Peyer's patch (tissue), 4 donors: ENCODE results near the gene HOXB5. TPM values are rescaled to one million over a fixed set of nuclear protein-coding genes. Genes with fewer than 3 reads are reported as not detected.

Experiments used
- DNase-seq, 3 donors: peaks; one replicate each; pipeline ENCODE4 v3.0.0-alpha.2; 2017 to 2019
- H3K27ac ChIP-seq, 4 donors: fragments of 200-600 bp; sonication (generic); one replicate each; pipeline ENCODE4 v1.5.1; 2016 to 2019
- H3K27me3 ChIP-seq, 2 donors: fragments of 200-600 bp; sonication (generic); one replicate each; pipeline ENCODE4 v1.5.1; 2019
- H3K36me3 ChIP-seq, 3 donors: fragments of 200-600 bp; sonication (generic); one replicate each; pipeline ENCODE4 v1.5.1; 2016 to 2019
- H3K4me1 ChIP-seq, 4 donors: fragments of 200-600 bp; sonication (generic); one replicate each; pipeline ENCODE4 v1.5.1; 2016 to 2019
- H3K4me3 ChIP-seq, 4 donors: fragments of 200-600 bp; sonication (generic); 1 replicate in 3 of 4; 2 replicates in 1 of 4; pipeline ENCODE4 v1.5.1; 2016 to 2019; ENCODE audit warnings: mild to moderate bottlenecking in 1 of 4
- H3K9me3 ChIP-seq, 4 donors: fragments of 200-600 bp; sonication (generic); one replicate each; pipeline ENCODE4 v1.5.1; 2016 to 2019; ENCODE audit warnings: mild to moderate bottlenecking in 1 of 4
- POLR2A ChIP-seq, 2 donors: fragments of 450-650 bp; IDR thresholded peaks; one replicate each; pipeline ENCODE4 v1.5.1; 2017; ENCODE audit warnings: antibody characterized with exemption in 2 of 2, mild to moderate bottlenecking in 2 of 2, moderate library complexity in 2 of 2
- total RNA-seq, 4 donors: library from RNA; depleted of rRNA; stranded (reverse); fragments of >200 nt; gene quantifications; one replicate each; pipeline ENCODE4 v1.1.0, GENCODE V29; 2016
- TF ChIP-seq, protein P1 (sequence below), 6 experiments: fragments of 450-650 bp in 4 of 6; fragments of 200-600 bp in 2 of 6; sonication (generic) in 1 of 6; IDR thresholded peaks; one replicate each; pipeline ENCODE4 v1.5.1; 2017 to 2019; ENCODE audit warnings: antibody characterized with exemption in 6 of 6, mild to moderate bottlenecking in 3 of 6, moderate library complexity in 1 of 6

HOXB5 gene
- total RNA-seq, 4 donors from 2014 or later = 7.7 to 22.5 (median 15.0) TPM

DNA sequence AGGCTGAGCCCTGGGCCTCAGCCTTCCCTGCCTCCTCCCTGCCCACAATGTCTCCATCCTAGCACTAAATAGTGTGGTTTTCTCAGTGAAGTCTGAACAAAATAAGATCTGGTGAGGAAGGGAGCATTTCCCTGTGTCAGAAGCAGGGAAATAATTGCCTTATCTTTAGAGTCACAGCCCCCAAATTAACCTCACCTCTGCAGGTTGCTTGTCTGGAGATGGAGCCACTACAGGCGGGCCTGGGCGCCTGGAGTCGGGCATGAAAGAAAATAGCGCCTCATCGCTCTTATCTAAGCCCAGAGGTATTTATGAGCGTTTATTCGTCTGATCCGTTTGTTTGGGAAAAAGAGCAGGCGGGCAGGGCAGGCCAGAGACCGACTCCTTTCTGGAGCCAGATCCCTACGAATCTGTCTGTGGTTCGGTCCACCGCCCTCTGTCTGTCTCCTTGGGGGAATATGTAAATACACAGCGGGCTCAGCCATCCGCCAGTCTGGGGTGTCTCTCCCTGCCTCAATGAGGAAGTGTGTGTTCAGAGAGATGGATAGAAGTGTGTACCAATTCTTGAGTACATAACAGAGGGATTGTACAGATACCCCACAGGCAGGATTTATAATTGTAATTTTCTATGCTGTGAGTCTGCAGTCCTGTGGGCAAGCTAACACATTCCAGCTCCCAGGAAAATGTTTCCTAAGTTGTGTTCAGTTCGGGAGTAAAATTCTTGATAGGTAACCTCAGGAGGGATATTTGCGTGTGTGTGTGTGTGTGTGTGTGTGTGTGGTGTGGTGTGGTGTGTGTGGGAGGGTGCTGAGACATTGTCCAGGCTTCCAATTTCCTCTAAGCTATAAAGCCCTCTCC lies 6.9 kb upstream of the HOXB5 start:
- peak overlapping the region in 1 of 4 donors; percentile 61 for H3K4me3 ChIP-seq
- peaks cover 0 to 59% (median 16%) of the 10 kb centered on the region in 4 donors for H3K4me1 ChIP-seq
- H3K27ac ChIP-seq = peak overlapping the region in 2 of 4 donors; percentile 53 to 69
- H3K27me3 ChIP-seq = no peaks in the 10 kb centered on the region
- TF ChIP-seq, protein P1, sequence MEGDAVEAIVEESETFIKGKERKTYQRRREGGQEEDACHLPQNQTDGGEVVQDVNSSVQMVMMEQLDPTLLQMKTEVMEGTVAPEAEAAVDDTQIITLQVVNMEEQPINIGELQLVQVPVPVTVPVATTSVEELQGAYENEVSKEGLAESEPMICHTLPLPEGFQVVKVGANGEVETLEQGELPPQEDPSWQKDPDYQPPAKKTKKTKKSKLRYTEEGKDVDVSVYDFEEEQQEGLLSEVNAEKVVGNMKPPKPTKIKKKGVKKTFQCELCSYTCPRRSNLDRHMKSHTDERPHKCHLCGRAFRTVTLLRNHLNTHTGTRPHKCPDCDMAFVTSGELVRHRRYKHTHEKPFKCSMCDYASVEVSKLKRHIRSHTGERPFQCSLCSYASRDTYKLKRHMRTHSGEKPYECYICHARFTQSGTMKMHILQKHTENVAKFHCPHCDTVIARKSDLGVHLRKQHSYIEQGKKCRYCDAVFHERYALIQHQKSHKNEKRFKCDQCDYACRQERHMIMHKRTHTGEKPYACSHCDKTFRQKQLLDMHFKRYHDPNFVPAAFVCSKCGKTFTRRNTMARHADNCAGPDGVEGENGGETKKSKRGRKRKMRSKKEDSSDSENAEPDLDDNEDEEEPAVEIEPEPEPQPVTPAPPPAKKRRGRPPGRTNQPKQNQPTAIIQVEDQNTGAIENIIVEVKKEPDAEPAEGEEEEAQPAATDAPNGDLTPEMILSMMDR (IDR thresholded peaks at IDR 0.05) = no peak
- no peak for TF ChIP-seq POLR2A (IDR thresholded peaks at IDR 0.05)
- no peak for DNase-seq
- peaks cover 0 to 10% (median 0%) of the 10 kb centered on the region in 3 donors for H3K36me3 ChIP-seq
- H3K9me3 ChIP-seq = no peaks in the 10 kb centered on the region

DNA sequence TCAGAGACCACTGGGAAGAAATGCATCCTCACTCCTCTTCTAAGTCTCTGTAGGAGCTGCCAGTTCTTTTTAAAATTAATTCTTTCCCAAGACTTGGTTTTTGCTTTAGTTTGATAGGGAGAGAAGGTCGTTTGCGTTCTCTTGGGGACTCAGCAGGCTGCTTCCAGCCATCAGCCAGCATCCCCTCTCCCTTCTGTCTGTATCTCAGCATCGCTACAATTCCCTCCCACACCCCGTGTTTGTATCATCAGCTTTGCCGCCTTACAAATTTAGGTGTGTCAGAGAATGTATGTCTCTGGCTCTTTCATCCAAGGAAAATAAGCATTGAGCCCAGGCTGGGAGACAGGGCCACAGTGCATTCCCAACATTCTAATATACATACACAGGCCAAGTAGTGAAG lies 5.8 kb upstream of the HOXB5 start:
- Histone ChIP-seq H3K4me3 (no peak overlapping the region), H3K4me1 (peaks cover 0 to 62% (median 16%) of the 10 kb centered on the region in 4 donors), H3K27me3 (no peaks in the 10 kb centered on the region), H3K9me3 (no peaks in the 10 kb centered on the region), H3K27ac (peak overlapping the region in 1 of 4 donors; percentile 88), H3K36me3 (peaks cover 0 to 16% (median 0%) of the 10 kb centered on the region in 3 donors)
- no peak for DNase-seq
- TF ChIP-seq, protein P1 (IDR thresholded peaks at IDR 0.05) = no peak
- TF ChIP-seq POLR2A (IDR thresholded peaks at IDR 0.05) = no peak

DNA sequence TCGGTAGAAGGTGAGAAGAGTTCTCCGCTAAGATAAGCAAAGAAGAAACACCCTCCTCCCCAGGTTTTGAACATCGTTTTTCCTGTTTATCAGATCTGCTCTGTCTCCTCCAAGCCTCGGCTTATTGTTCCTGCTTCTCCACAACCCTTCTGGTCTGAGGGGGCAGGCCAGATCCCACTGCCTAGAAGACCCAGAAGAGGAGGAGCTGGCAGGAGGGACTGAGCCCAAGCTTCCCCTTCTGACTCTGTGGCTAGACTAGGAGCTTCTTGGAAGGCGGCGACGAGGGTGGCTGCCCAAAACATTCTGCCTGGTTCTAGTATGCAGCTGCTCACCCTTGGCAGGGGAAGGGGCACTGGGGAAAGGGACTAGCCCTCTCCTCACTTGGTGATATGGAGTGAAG lies 5.2 kb upstream of the HOXB5 start:
- Histone ChIP-seq H3K36me3 (peaks cover 0 to 16% (median 0%) of the 10 kb centered on the region in 3 donors), H3K4me3 (peak overlapping the region in 2 of 4 donors; percentile 62 to 65), H3K27ac (peak overlapping the region in 3 of 4 donors; percentile 67 to 88 (median 82)), H3K27me3 (no peaks in the 10 kb centered on the region), H3K9me3 (no peaks in the 10 kb centered on the region), H3K4me1 (peaks cover 0 to 62% (median 18%) of the 10 kb centered on the region in 4 donors)
- no peak for DNase-seq
- TF ChIP-seq POLR2A (IDR thresholded peaks at IDR 0.05) = no peak
- TF ChIP-seq, protein P1 (IDR thresholded peaks at IDR 0.05) = no peak

DNA sequence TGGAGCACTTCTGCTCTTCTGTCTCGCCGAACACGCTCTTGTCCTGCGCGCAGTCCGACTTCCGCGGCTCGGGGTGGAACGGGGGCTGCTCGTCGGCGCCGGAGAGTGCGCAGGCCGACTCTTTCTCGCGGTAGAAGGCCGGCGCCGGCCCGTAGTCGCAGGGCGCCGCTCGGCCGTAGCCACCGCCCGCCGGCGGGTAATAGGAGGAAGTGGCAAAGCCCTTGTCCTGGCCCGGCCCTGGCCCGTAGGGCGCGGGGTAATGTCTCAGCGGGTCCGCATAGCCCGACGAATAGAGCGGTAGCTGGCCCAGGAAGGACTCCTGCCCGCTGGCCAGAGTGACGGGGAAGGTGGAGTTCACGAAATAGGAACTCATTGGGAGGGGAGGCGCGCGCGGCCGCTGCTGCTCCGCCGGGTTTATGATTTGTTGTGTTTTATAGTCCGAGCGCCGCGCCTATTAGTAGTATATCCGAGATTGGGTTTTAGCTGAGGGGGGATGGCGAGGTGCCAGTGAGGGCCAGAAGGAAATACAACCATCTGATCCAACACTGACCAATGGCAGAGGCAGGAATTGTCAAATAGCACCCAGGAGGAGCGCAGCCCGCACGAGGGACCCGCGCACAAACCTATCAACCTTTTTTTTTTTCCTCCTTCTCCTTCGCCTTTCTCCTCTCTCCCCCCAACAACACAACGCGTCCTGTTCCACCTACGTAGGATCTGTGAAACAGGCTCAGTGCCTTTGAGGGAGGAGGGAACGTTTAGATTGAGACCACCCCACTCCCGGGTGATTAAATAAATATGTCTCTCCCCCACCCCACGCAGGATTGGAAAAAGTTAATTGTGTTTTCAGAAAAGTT lies 4.4 kb upstream of the HOXB5 start:
- Histone ChIP-seq H3K9me3 (no peaks in the 10 kb centered on the region), H3K4me3 (peak overlapping the region; percentile 36 to 65 (median 56)), H3K27me3 (no peaks in the 10 kb centered on the region), H3K36me3 (peaks cover 0 to 16% (median 0%) of the 10 kb centered on the region in 3 donors), H3K4me1 (peaks cover 0 to 63% (median 18%) of the 10 kb centered on the region in 4 donors), H3K27ac (peak overlapping the region; percentile 50 to 88 (median 74))
- TF ChIP-seq POLR2A (IDR thresholded peaks at IDR 0.05) = peak; percentile 17 to 36
- TF ChIP-seq, protein P1 (IDR thresholded peaks at IDR 0.05) = no peak
- DNase-seq = peak in 2 of 3 donors; percentile 87 to 90

DNA sequence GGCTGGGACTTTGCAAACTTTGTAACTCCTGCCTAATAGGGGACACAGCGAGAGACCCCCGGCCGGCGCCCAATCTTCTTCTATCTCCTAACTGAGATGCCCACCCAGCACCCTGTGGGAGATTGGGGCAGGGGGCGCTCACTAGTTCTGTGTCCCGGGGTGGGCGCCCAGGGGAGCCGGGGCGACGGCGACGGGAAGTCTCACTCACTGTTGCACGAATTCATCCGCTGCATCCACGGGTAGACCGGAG lies 3.9 kb upstream of the HOXB5 start:
- Histone ChIP-seq H3K4me1 (peaks cover 0 to 68% (median 18%) of the 10 kb centered on the region in 4 donors), H3K9me3 (no peaks in the 10 kb centered on the region), H3K27me3 (no peaks in the 10 kb centered on the region), H3K4me3 (peak overlapping the region; percentile 36 to 65 (median 56)), H3K36me3 (peaks cover 0 to 16% (median 0%) of the 10 kb centered on the region in 3 donors), H3K27ac (peak overlapping the region; percentile 50 to 88 (median 74))
- DNase-seq = no peak
- TF ChIP-seq, protein P1 (IDR thresholded peaks at IDR 0.05) = no peak
- no peak for TF ChIP-seq POLR2A (IDR thresholded peaks at IDR 0.05)
